Measurements from ENCODE around the gene ATPAF1.

ATPAF1 gene

GRCh38 chr1:46618754-46619415, 49.3 kb downstream of the ATPAF1 start:
- CTCF ChIA-PET: interaction anchor here (0.5 to 0.9 kb wide), 2 partner anchors 10 to 35 kb away, joined by 3 to 10 read pairs; no protein-coding TSS in a partner anchor
- TF ChIP-seq HDGF (IDR thresholded peaks at IDR 0.05; ENCODE audit: borderline replicate concordance) (no peak), FOXA1 (IDR thresholded peaks at IDR 0.05) (no peak), FOXK2 (IDR thresholded peaks at IDR 0.05) (no peak), SP1 (IDR thresholded peaks at IDR 0.05) (no peak), ZNF384 (IDR thresholded peaks at IDR 0.05) (no peak), PKNOX1 (IDR thresholded peaks at IDR 0.05) (no peak), TARDBP (IDR thresholded peaks at IDR 0.05) (no peak), ARNT (IDR thresholded peaks at IDR 0.05) (no peak), SUZ12 (IDR thresholded peaks at IDR 0.05) (no peak), LEF1 (IDR thresholded peaks at IDR 0.05; ENCODE audit: borderline replicate concordance) (no peak), CTBP1 (IDR thresholded peaks at IDR 0.05; ENCODE audit: borderline replicate concordance) (no peak), BHLHE40 (IDR thresholded peaks at IDR 0.05; ENCODE audit: borderline replicate concordance) (no peak), L3MBTL2 (conservative IDR thresholded peaks at IDR 0.05) (no peak), ELF4 (IDR thresholded peaks at IDR 0.05) (no peak)
- DNase-seq (ENCODE audit: extremely low spot score): no peak
- POLR2A ChIA-PET: interaction anchor here (1.2 to 9.4 kb wide), 2 partner anchors 13 to 49 kb away, joined by 3 to 101 read pairs; partner anchors contain the start of gene MKNK1

- DNase-seq (ENCODE audit: extremely low spot score): no peak
- ChIA-PET POLR2A (interaction anchor here (1.2 to 9.4 kb wide), 2 partner anchors 12 to 50 kb away, joined by 3 to 101 read pairs; partner anchors contain the start of gene MKNK1), CTCF (no interaction called here)
- TF ChIP-seq SUZ12 (IDR thresholded peaks at IDR 0.05) (no peak), PKNOX1 (IDR thresholded peaks at IDR 0.05) (no peak), FOXA1 (IDR thresholded peaks at IDR 0.05) (no peak), TARDBP (IDR thresholded peaks at IDR 0.05) (no peak), LEF1 (IDR thresholded peaks at IDR 0.05; ENCODE audit: borderline replicate concordance) (no peak), ELF4 (IDR thresholded peaks at IDR 0.05) (no peak), HDGF (IDR thresholded peaks at IDR 0.05; ENCODE audit: borderline replicate concordance) (no peak), ZNF384 (IDR thresholded peaks at IDR 0.05) (no peak), FOXM1 (IDR thresholded peaks at IDR 0.05; ENCODE audit: borderline replicate concordance) (no peak), ARNT (IDR thresholded peaks at IDR 0.05) (no peak), NFRKB (IDR thresholded peaks at IDR 0.05) (no peak), SP1 (IDR thresholded peaks at IDR 0.05) (no peak)
Measured at GRCh38 chr1:46617833-46618232, 50.3 kb downstream of the ATPAF1 start.

GRCh38 chr1:46617108-46617800, 50.9 kb downstream of the ATPAF1 start:
- CTCF ChIA-PET: no interaction called here
- no peak for TF ChIP-seq LEF1 (IDR thresholded peaks at IDR 0.05; ENCODE audit: borderline replicate concordance)
- no peak for TF ChIP-seq PKNOX1 (IDR thresholded peaks at IDR 0.05)
- TF ChIP-seq TARDBP (IDR thresholded peaks at IDR 0.05): no peak
- TF ChIP-seq BHLHE40 (IDR thresholded peaks at IDR 0.05; ENCODE audit: borderline replicate concordance): no peak
- TF ChIP-seq ARNT (IDR thresholded peaks at IDR 0.05): no peak
- TF ChIP-seq ZNF384 (IDR thresholded peaks at IDR 0.05): no peak
- TF ChIP-seq L3MBTL2 (conservative IDR thresholded peaks at IDR 0.05): no peak
- no peak for TF ChIP-seq SUZ12 (IDR thresholded peaks at IDR 0.05)
- no peak for TF ChIP-seq FOXK2 (IDR thresholded peaks at IDR 0.05)
- TF ChIP-seq SP1 (IDR thresholded peaks at IDR 0.05): no peak
- no peak for TF ChIP-seq NFRKB (IDR thresholded peaks at IDR 0.05)
- TF ChIP-seq ELF4 (IDR thresholded peaks at IDR 0.05): no peak
- TF ChIP-seq FOXA1 (IDR thresholded peaks at IDR 0.05): no peak
- no peak for TF ChIP-seq FOXM1 (IDR thresholded peaks at IDR 0.05; ENCODE audit: borderline replicate concordance)
- no peak for TF ChIP-seq CTBP1 (IDR thresholded peaks at IDR 0.05; ENCODE audit: borderline replicate concordance)
- TF ChIP-seq HDGF (IDR thresholded peaks at IDR 0.05; ENCODE audit: borderline replicate concordance): no peak
- no peak for DNase-seq (ENCODE audit: extremely low spot score)
- POLR2A ChIA-PET: interaction anchor here (1.2 to 9.4 kb wide), 2 partner anchors 12 to 50 kb away, joined by 3 to 101 read pairs; partner anchors contain the start of gene MKNK1

- peak; percentile 33 for DNase-seq (ENCODE audit: extremely low spot score)
- ChIA-PET CTCF (interaction anchor here (1.2 kb wide), 1 partner anchor 108 kb away, joined by 3 read pairs; no protein-coding TSS in a partner anchor), POLR2A (interaction anchor here (9.4 kb wide), 1 partner anchor 11 kb away, joined by 101 read pairs; the partner anchor contains the start of gene MKNK1)
- TF ChIP-seq CTBP1 (IDR thresholded peaks at IDR 0.05; ENCODE audit: borderline replicate concordance) (no peak), HDGF (IDR thresholded peaks at IDR 0.05; ENCODE audit: borderline replicate concordance) (no peak), L3MBTL2 (conservative IDR thresholded peaks at IDR 0.05) (peak; percentile 49), ELF4 (IDR thresholded peaks at IDR 0.05) (no peak), FOXA1 (IDR thresholded peaks at IDR 0.05) (no peak), ARNT (IDR thresholded peaks at IDR 0.05) (no peak)
Measured at GRCh38 chr1:46616277-46617107, 51.7 kb downstream of the ATPAF1 start, which contains the start of gene MOB3C. Gene MOB3C (minus strand): TSS chr1:46616811. CDS start chr1:46613321, 3,490 bp downstream.

GRCh38 chr1:46615735-46616134, 52.4 kb downstream of the ATPAF1 start:
- POLR2A ChIA-PET: interaction anchor here (9.4 kb wide), 1 partner anchor 10 kb away, joined by 101 read pairs; the partner anchor contains the start of gene MKNK1
- TF ChIP-seq L3MBTL2 (conservative IDR thresholded peaks at IDR 0.05): no peak
- no peak for TF ChIP-seq CTBP1 (IDR thresholded peaks at IDR 0.05; ENCODE audit: borderline replicate concordance)
- TF ChIP-seq FOXK2 (IDR thresholded peaks at IDR 0.05): no peak
- TF ChIP-seq NFRKB (IDR thresholded peaks at IDR 0.05): no peak
- no peak for TF ChIP-seq LEF1 (IDR thresholded peaks at IDR 0.05; ENCODE audit: borderline replicate concordance)
- TF ChIP-seq SUZ12 (IDR thresholded peaks at IDR 0.05): no peak
- TF ChIP-seq FOXM1 (IDR thresholded peaks at IDR 0.05; ENCODE audit: borderline replicate concordance): no peak
- no peak for TF ChIP-seq BHLHE40 (IDR thresholded peaks at IDR 0.05; ENCODE audit: borderline replicate concordance)
- no peak for TF ChIP-seq ARNT (IDR thresholded peaks at IDR 0.05)
- TF ChIP-seq ZNF384 (IDR thresholded peaks at IDR 0.05): no peak
- no peak for TF ChIP-seq ELF4 (IDR thresholded peaks at IDR 0.05)
- TF ChIP-seq HDGF (IDR thresholded peaks at IDR 0.05; ENCODE audit: borderline replicate concordance): no peak
- TF ChIP-seq FOXA1 (IDR thresholded peaks at IDR 0.05): no peak
- TF ChIP-seq SP1 (IDR thresholded peaks at IDR 0.05): no peak
- TF ChIP-seq PKNOX1 (IDR thresholded peaks at IDR 0.05): no peak
- no peak for TF ChIP-seq TARDBP (IDR thresholded peaks at IDR 0.05)
- DNase-seq (ENCODE audit: extremely low spot score): no peak
- CTCF ChIA-PET: interaction anchor here (1.2 kb wide), 1 partner anchor 109 kb away, joined by 3 read pairs; no protein-coding TSS in a partner anchor

All from HEK293T (cell line).